Forelimb muscle (tissue), 1 donor: ENCODE data around the gene LMOD2. TPM values are rescaled to one million over a fixed set of nuclear protein-coding genes. Genes with fewer than 3 reads are reported as not detected.

Experiments used
- polyA plus RNA-seq: library from polyadenylated mRNA; unstranded; fragments of 120-200 nt; gene quantifications from one replicate; pipeline ENCODE4 v1.2.1, GENCODE V29; 2013; ENCODE audit not compliant: insufficient read length

The LMOD2 gene
- polyA plus RNA-seq, 1 donor = 326 TPM

Other genes starting within 250 kb of the LMOD2 start
- gene IQUB, start 121.3 kb upstream of the LMOD2 start, polyA plus RNA-seq = 0.47 TPM
- gene NDUFA5, start 98.0 kb upstream of the LMOD2 start, polyA plus RNA-seq = 111 TPM
- 5.6 TPM for gene ASB15, start 54.0 kb upstream of the LMOD2 start, polyA plus RNA-seq
- 29.9 TPM for gene WASL, start 93.1 kb downstream of the LMOD2 start, polyA plus RNA-seq
- 0.05 TPM for gene HYAL4, start 189.3 kb downstream of the LMOD2 start, polyA plus RNA-seq